ENCODE measurements around the gene CCSER2.

CCSER2 gene

DNA sequence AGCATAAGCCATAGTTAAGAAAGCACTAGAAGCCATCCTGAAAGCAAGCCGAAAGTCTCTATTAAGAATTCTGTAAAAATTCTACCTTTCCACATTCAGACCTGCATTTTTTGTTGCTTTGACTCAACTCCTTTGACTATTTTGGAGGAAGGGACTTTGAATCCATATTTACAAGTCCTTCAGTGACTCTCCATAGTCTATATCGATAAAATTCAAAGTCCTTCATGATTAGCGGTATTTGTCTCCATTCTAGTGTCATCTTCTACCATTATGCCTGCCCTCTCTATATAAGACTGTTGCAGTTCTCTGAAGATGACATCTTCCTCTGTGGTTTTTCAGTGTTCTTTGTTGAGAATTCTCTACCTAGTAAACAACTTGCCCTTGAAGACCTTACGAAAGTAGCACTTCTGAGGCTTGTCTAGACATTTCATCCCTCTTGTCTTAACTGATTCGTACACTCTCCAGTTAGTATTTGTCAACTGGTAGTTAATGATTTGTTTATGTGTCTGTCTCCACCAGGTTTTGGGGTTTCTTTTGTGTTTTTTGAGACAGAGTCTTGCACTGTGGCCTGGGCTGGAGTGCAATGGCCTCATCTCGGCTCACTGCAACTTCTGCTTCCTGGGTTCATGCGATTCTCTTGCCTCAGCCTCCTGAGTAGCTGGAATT lies 1.7 kb downstream of the CCSER2 start:
- TF ChIP-seq, protein P1, sequence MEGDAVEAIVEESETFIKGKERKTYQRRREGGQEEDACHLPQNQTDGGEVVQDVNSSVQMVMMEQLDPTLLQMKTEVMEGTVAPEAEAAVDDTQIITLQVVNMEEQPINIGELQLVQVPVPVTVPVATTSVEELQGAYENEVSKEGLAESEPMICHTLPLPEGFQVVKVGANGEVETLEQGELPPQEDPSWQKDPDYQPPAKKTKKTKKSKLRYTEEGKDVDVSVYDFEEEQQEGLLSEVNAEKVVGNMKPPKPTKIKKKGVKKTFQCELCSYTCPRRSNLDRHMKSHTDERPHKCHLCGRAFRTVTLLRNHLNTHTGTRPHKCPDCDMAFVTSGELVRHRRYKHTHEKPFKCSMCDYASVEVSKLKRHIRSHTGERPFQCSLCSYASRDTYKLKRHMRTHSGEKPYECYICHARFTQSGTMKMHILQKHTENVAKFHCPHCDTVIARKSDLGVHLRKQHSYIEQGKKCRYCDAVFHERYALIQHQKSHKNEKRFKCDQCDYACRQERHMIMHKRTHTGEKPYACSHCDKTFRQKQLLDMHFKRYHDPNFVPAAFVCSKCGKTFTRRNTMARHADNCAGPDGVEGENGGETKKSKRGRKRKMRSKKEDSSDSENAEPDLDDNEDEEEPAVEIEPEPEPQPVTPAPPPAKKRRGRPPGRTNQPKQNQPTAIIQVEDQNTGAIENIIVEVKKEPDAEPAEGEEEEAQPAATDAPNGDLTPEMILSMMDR (conservative IDR thresholded peaks at IDR 0.05; ENCODE audit: control insufficient read depth, insufficient read depth, low read depth, low read length): no peak
- no peak for DNase-seq (ENCODE audit: low read depth)
- H3K4me3 ChIP-seq (ENCODE audit: control insufficient read depth, low read depth, low read length): no peak overlapping the region

DNA sequence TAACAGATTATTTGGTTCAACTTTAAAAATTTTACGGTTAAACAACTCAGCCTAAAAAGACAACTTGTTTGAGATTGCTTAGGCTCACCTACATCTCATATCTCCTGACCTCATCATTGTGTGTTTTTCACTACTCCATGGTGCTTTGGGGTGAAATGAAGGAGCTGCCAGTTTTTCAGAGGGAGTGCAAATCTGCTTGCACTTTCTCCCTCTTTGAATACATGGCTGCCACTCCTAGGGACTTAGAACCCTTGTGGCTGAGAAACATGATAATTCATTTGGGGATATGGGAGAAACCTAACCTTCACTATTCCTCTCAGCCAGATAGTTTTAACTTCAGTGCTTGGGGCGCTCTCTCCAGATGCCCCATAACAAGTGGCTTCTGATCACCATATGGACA lies 2.7 kb downstream of the CCSER2 start:
- no peak overlapping the region for H3K4me3 ChIP-seq (ENCODE audit: control insufficient read depth, low read depth, low read length)
- TF ChIP-seq, protein P1 (conservative IDR thresholded peaks at IDR 0.05; ENCODE audit: control insufficient read depth, insufficient read depth, low read depth, low read length): no peak
- DNase-seq (ENCODE audit: low read depth): no peak

DNA sequence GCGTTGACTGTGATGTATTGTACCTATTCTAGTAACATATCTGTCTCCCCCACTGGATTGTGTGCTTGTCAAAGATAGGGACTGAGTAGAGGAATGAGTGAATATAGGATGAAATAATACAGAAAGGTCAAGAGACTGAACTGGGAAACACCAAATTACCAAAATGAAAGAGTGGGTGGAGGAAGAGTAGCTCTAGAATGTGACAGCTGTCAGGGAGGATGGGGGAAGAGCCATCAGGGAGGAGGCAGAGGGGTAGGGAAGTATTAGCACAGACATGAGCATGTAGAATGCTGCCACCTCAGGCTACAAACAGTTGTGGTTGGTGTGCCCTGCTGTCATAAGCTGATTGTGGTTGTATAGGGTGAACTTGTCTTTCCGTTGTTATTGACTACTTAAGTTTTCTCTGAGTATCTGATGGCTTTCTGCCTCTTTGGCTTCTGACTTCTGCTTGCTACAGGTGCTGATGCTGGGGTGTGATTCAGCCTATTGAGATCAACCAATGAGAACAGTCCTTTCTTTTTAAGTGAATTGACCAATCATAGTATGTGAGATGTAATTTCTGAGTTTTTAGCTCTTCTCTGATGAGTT lies 5.6 kb downstream of the CCSER2 start:
- peak; percentile 47 for DNase-seq (ENCODE audit: low read depth)
- TF ChIP-seq, protein P1 (conservative IDR thresholded peaks at IDR 0.05; ENCODE audit: control insufficient read depth, insufficient read depth, low read depth, low read length): no peak
- no peak overlapping the region for H3K4me3 ChIP-seq (ENCODE audit: control insufficient read depth, low read depth, low read length)

DNA sequence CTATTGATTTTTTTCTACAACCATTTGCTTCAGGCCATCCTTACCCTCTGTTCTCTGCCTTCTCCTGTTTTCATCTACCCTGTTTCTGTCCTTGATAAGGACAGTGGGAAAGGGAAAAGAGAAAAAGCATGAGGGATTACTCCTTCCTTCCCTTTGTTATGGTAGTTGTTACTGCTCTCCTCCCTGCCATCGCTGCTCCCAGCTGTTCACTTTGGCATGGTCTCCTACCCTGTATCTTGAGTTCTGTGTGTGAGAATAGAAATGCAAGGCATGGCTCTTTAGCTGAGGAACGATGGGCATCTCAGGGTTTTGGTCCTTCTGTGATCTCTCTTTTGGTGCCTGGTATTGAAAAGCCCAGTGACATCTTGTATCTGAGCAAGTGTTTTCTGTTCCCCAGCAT lies 6.4 kb downstream of the CCSER2 start:
- H3K4me3 ChIP-seq (ENCODE audit: control insufficient read depth, low read depth, low read length): no peak overlapping the region
- no peak for DNase-seq (ENCODE audit: low read depth)
- TF ChIP-seq, protein P1 (conservative IDR thresholded peaks at IDR 0.05; ENCODE audit: control insufficient read depth, insufficient read depth, low read depth, low read length): no peak

DNA sequence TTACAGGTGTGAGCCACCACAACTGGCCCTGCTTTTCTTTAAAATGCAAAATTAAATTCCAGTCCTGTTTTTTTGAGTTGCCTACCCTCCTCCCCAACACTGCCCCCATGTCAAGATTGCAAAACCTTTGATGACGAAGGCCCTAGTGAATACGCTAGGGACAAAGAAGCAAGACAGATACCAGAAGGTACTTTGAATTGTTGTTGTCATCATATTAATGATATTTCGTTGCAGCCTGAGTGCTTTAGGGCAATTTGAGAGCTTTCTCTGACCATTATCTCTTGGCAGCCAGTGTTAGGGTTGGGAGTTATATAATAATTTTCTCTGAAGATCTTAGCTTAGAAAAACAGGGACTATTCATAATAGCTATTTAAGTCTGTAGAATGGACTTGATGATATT lies 7.1 kb downstream of the CCSER2 start:
- DNase-seq (ENCODE audit: low read depth): peak; percentile 61

DNA sequence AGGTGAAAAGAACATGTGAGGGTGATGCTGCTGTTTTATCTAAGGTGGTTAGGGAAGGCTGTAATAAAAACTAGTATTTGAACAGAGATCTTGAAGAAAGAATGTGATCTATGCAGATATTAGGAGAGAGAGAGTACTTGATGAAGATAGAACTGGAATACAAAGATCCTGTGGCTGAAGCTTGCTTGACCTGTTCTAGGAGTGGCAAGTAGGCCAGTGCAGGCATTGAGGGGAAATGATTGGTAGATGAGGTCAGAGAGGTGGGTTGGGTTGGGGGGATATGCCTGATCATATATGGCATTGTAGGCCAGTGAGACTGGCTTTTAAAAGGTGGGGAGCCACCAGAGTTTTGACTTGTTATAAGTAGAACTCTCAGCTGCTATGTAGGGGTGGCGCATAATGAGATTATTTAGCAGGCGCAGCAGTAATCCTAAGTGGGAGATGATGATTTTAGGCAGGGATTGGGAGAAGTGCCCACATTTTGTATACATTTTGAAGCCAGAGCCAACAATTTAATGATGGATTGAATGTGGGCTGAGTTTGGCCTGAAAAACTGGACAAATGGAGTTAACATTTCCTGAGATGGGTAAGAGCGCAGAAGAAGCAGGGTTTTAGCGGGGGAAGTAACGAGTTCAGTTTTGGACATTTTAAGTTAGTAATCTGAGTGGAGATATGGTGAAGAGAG lies 8.2 kb downstream of the CCSER2 start:
- TF ChIP-seq, protein P1 (conservative IDR thresholded peaks at IDR 0.05; ENCODE audit: control insufficient read depth, insufficient read depth, low read depth, low read length): no peak
- H3K4me3 ChIP-seq (ENCODE audit: control insufficient read depth, low read depth, low read length): no peak overlapping the region
- no peak for DNase-seq (ENCODE audit: low read depth)

More for the DNA sequence above, 7.1 kb downstream of the CCSER2 start:
- no peak overlapping the region for H3K4me3 ChIP-seq (ENCODE audit: control insufficient read depth, low read depth, low read length)
- TF ChIP-seq, protein P1 (conservative IDR thresholded peaks at IDR 0.05; ENCODE audit: control insufficient read depth, insufficient read depth, low read depth, low read length): no peak
